Mesodermal cell (in vitro differentiated cells): ENCODE measurements around the gene COL4A5.

Source experiments
- H3K27ac ChIP-seq: 2 replicates; pipeline ENCODE4 v1.7.0; 2013; ENCODE audit warnings: mild to moderate bottlenecking, low read depth, low read length, moderate library complexity; ENCODE audit not compliant: severe bottlenecking
- H3K36me3 ChIP-seq: 2 replicates; pipeline ENCODE4 v1.7.1; 2013; ENCODE audit warnings: mild to moderate bottlenecking, low read length, moderate library complexity; ENCODE audit not compliant: control insufficient read depth, insufficient read depth
- H3K4me1 ChIP-seq: one replicate; pipeline ENCODE4 v1.7.1; 2013; ENCODE audit warnings: mild to moderate bottlenecking, low read length; ENCODE audit not compliant: insufficient read depth, control insufficient read depth, poor library complexity, severe bottlenecking
- H3K4me3 ChIP-seq: 2 replicates; pipeline ENCODE4 v1.7.0; 2013; ENCODE audit warnings: low read length, control low read depth, mild to moderate bottlenecking; ENCODE audit not compliant: insufficient read depth, poor library complexity, severe bottlenecking; ENCODE audit errors: extremely low read depth
- H3K9me3 ChIP-seq: 2 replicates; pipeline ENCODE4 v1.7.1; 2013; ENCODE audit warnings: mild to moderate bottlenecking, low read length, moderate library complexity; ENCODE audit not compliant: control insufficient read depth
- WGBS, 2 experiments: methylation state at CpG; one replicate each; pipeline ENCODE4 v1.1.5; 2013; ENCODE audit warnings: missing lambda C conversion rate in 2 of 2; ENCODE audit not compliant: insufficient coverage in 2 of 2; 5-methylcytosine and 5-hydroxymethylcytosine counted together

The COL4A5 gene

DNA sequence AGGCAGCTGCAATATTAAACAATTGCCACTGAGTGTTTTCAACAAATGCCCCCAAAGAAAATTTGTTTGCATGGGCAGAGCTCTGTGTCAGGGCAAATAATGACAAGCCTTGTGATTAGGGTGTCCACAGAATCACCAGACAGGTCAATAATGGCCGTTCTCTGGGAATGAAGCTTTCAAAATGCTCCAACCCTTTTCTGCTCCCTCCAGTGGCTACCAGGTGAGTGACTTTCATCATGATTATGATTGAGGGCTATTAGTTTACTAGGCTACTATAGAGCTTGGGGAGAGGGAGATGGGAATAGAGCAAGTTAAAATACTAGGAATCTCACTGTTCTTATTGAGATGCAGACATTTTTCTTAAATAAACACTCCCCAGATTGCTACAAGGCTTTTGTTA, 273.2 kb downstream of the COL4A5 start:
- Histone ChIP-seq H3K27ac (no peak overlapping the region), H3K4me1 (no peaks in the 10 kb centered on the region), H3K9me3 (peaks cover 4% of the 10 kb centered on the region), H3K4me3 (no peak overlapping the region), H3K36me3 (no peaks in the 10 kb centered on the region)
- WGBS, 2 experiments, result no CpG with 5 or more reads among the region's 1 CpG

DNA sequence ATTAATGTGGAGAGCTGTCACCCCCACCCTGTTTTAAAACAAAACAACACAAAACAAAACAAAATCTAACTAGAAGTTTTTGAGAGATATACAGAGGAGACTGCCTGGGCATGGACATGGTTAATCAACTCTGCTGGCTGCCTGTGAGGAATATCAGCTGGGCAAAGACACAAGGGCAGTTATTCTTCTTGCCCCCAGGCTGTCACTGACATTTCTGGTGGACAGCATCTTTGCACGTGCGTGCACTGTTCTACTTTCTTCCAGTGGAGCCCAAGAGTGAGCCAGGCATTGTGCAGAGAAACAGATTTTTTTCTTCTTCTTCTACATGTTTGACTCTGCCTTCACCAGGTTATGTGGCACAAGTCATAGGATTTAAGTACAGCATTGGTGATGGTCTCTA, 282.9 kb downstream of the COL4A5 start:
- Histone ChIP-seq H3K9me3 (no peaks in the 10 kb centered on the region), H3K4me1 (no peaks in the 10 kb centered on the region), H3K4me3 (no peak overlapping the region), H3K27ac (no peak overlapping the region), H3K36me3 (no peaks in the 10 kb centered on the region)
- WGBS, 2 experiments, result 100% methylated on average over 2 of the region's 2 CpGs; no CpG with 5 or more reads in 1 of the 2 experiments

DNA sequence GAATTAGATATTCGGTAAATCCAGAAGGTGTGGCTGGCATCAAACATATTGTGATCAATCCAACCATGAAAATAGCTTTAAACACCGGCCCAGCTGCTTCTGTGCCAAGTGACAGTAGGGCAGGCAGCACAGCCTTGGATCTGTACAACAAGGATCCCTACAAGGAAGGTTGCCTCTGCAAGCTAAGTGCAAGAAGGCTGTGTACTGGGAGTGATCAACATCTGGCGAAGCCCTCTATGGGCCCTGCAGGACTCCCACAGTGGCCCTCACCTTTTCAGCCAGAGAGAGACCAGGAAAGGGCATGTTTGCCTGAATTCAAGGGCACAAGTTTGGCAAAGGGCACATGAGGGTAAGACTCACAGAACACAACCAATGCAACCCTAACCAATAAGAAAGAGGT, 287.1 kb downstream of the COL4A5 start:
- no peak overlapping the region for H3K4me3 ChIP-seq
- no peaks in the 10 kb centered on the region for H3K9me3 ChIP-seq
- H3K4me1 ChIP-seq, result peaks cover 2% of the 10 kb centered on the region
- no peak overlapping the region for H3K27ac ChIP-seq
- H3K36me3 ChIP-seq, result no peaks in the 10 kb centered on the region
- WGBS, 2 experiments, result 83 to 100% methylated on average over 1 to 2 of the region's 3 CpGs

DNA sequence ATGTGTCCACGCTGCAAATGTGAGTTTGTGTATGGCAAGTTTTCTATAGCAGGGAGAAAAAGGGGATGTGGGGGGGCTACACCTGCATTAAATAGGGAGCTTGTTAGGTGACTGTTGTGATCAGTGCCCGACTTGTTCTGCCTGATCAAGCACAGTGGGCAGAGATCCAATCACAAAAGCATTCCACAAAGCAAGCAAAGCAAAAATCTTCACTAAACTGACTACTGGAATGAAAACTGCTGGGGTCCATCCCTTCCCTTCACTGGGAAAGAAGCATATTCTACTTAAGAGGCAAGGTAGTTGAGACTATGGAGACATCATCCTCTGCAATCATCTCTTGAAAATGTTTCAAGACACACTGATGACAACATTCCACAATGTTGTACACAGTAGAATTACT, 291.5 kb downstream of the COL4A5 start:
- Histone ChIP-seq H3K27ac (no peak overlapping the region), H3K4me1 (peaks cover 2% of the 10 kb centered on the region), H3K9me3 (no peaks in the 10 kb centered on the region), H3K36me3 (no peaks in the 10 kb centered on the region), H3K4me3 (no peak overlapping the region)
- no CpG with 5 or more reads among the region's 2 CpGs for WGBS, 2 experiments

DNA sequence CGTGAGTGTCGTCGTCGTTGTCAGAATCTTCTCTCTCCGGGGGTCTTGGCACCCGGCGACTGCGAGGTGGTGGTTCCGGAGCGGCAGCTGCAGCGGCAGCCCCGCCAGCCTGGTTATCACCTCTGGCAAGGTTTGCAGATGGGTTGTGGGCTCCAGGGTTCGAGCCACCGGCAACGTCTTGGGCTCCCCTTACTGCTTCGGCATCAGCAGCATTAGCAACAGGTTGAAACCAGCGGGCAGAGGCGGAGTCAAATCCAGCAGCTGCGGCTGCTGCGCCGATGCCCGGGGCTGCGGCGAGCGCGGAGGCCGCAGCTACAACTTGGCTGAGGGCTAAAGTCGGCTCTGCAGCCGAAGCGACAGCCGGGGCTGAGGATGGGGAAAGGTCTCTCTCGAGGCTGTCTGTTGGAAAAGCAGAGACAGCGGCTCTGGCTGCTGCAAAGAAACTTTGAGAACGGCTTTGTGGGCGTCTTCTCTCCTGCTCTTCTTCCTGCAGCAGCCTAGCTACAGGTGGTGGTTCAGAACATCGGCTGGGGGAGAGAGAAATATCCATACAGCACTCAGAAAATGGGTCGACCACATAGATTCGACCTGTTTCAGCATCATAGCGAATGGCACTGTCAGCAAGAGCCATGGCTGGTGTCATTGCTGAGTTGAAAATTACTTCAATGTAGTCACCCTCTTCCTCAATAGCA, 293.1 kb downstream of the COL4A5 start:
- 1 to 20% methylated on average over 1 to 17 of the region's 39 CpGs for WGBS, 2 experiments
- H3K36me3 ChIP-seq, result no peaks in the 10 kb centered on the region
- peaks cover 2% of the 10 kb centered on the region for H3K4me1 ChIP-seq
- peak overlapping the region; percentile 16 for H3K4me3 ChIP-seq
- H3K9me3 ChIP-seq, result no peaks in the 10 kb centered on the region
- H3K27ac ChIP-seq, result no peak overlapping the region

DNA sequence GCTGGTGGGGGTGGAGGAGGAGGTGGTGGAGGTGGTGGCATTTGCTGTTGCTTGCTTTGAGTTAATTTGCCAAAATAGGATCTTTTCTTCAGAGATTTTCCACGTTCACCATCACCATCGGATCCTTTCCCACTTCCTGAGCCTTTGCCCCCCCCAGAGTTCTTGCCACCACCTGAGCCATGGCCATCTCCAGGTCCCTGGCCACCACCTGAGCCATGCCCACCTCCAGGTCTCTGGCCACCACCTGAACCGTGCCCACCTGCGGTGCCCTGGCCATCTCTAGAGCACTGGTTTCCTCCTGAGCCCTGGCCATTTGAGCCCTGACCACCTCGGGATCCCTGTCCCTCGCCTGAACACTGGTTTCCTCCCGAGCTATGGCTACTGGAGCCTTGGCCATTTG, 294.8 kb downstream of the COL4A5 start:
- 69 to 70% methylated on average over 4 to 5 of the region's 7 CpGs for WGBS, 2 experiments
- H3K4me3 ChIP-seq, result peak overlapping the region; percentile 43

DNA sequence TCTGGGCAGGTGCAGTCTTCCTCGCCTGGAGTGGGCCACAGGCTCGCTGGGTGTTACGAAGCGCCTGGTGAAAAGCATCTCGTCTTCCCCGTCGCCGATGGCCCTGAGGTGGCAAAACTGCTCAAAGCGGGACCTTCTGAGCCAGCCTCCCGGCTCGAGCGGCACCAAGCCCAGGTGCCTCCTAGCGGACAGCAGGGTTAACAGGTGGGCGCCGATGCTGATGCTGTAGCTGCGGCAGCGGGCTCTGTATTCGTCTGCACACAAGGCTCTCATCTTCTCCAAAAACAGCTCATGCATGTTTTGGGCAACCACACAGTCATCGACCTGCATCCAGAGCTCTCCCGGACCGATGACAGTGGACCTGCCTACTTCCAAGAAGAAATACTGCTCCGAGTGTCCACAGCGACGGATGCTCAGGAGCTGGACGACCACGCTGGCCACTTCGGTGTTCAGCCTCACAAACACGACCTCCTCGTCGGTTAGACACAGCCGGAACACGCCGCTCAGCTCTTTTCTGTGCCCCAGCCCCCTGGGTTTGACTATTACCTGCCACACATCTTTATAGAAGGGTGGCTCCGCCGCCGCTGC, 295.5 kb downstream of the COL4A5 start:
- H3K4me3 ChIP-seq, result peak overlapping the region; percentile 43
- H3K9me3 ChIP-seq, result no peaks in the 10 kb centered on the region
- no peaks in the 10 kb centered on the region for H3K36me3 ChIP-seq
- 1 to 8% methylated on average over 17 to 26 of the region's 36 CpGs for WGBS, 2 experiments
- peaks cover 2% of the 10 kb centered on the region for H3K4me1 ChIP-seq
- no peak overlapping the region for H3K27ac ChIP-seq

More for the DNA sequence above, 294.8 kb downstream of the COL4A5 start:
- no peaks in the 10 kb centered on the region for H3K36me3 ChIP-seq
- H3K9me3 ChIP-seq, result no peaks in the 10 kb centered on the region
- H3K4me1 ChIP-seq, result peaks cover 2% of the 10 kb centered on the region
- no peak overlapping the region for H3K27ac ChIP-seq

DNA sequence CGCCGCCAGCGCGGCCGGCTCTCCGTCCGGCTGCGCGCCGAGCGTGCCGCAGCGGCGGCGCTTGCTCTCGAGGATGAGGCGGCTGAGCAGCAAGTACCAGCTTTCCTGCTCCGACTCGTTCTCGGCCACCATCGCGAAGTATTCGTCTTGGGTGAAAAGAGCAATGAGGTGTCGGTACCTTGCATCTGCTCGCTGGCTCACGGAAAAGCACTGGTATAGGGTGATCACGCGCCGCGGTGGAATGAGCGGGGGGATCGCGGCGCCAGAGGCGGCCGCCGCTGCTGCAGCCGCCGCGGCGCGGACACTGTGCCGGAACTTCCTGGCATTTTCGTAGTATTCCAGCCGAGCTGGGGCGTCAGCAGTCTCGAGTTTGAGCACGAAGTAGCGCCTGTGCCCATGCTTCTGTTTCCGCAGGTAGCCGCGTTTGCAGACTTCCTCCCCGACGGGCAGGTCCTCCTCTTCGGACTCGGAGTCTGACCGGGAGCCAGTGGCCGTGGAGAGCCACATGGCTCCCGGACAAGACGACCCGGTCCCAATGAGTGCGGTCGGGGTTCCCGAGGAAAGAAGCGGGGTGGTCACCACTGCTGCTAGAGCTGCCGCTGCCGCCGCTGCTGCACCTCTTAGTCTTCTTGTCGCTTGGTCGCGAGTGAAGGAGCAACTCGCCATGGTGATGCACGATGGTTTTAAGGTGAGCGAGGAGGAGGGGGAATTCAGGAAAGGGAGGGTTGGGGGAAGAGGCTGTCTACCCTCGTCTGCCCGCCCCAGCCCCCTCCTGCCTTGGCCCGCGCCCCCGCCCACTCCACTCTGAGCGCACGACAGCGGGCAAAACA, 296.3 kb downstream of the COL4A5 start:
- H3K9me3 ChIP-seq, result no peaks in the 10 kb centered on the region
- H3K27ac ChIP-seq, result no peak overlapping the region
- no peaks in the 10 kb centered on the region for H3K36me3 ChIP-seq
- H3K4me3 ChIP-seq, result peak overlapping the region; percentile 43
- peaks cover 2% of the 10 kb centered on the region for H3K4me1 ChIP-seq
- WGBS, 2 experiments, result 0% methylated on average over 27 to 32 of the region's 82 CpGs

DNA sequence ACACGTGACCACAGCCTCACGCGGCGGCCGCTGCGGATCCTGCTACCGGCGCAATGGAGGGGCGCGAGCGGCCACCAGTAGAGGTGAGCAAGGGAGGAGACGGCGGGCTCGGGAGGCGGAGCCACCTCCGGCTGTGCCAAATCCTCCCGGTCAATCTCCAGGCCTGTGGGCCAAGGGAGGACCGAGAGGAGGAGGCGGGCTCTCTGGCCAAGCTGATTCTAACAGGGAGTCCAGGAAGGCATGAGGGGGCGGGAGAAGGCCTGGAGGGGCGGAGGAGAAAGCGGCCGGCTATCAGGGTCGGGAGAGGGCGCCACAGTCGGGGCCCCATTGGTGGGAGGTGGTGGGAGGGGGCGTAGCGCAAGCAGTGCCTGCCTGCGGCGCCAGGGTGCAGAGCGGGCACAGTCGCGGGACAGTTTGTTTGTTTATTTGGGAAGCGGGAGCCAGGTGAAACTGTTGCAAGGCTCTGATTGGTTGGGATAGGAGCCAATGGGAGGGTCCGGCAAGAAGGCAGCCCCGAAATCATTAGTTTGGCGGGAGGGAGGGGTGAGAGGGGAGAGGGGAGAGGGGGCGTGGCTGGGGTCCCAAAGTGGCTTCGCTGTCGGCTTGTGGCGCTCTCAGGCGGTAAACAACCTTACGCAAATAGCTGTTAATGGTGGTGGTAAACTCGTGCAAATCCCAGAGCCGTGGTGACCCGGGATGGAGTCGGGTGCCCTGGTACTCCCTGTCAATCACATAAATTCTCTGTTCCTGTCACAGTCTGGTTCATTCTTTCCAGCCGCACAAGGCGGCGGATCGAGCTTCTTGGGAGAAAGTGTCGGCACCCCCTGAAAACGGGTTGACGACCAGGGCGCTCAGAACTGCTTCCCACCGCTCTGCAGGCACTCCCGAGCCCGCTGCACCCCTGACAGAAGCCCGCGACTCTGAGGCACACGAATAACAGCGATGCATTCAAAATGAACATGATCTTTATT, 297.2 kb downstream of the COL4A5 start, which contains the start of gene IRS4:
IRS4 (minus strand) TSS at position 55 of the 971 bp plus-strand sequence.
- 1% methylated on average over 17 to 30 of the region's 62 CpGs for whole genome bisulfite sequencing, 2 experiments

DNA sequence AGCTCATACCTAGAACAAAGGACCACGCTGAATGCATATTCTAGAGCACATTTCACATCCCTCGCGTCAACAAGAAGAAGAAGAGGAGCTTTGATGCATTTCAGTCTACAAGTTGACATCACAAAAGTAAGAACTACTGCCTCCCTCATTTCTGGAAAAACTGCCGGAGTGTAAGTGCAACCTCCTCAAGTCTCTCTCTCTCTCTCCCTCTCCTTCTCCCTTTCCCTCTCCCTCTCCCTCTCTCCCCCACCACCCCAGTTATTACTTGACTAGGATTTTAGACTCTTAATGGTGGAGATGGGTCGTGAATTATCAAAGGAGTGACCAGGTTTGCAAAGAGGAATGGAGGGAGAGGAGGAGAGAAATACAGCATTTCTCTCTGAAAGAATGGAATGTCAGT, 298.1 kb downstream of the COL4A5 start:
- H3K4me1 ChIP-seq, result no peaks in the 10 kb centered on the region
- no peak overlapping the region for H3K27ac ChIP-seq
- H3K4me3 ChIP-seq, result peak overlapping the region; percentile 43
- no peaks in the 10 kb centered on the region for H3K9me3 ChIP-seq
- no peaks in the 10 kb centered on the region for H3K36me3 ChIP-seq
- WGBS, 2 experiments, result 13% methylated on average over 3 of the region's 5 CpGs; no CpG with 5 or more reads in 1 of the 2 experiments

More for the DNA sequence above, 297.2 kb downstream of the COL4A5 start, which contains the start of gene IRS4:
- H3K4me1 ChIP-seq, result peaks cover under 1% of the 10 kb centered on the region
- no peaks in the 10 kb centered on the region for H3K9me3 ChIP-seq
- no peak within 1 kb of the TSS for H3K27ac ChIP-seq
- peak within 1 kb of the TSS; percentile 43 for H3K4me3 ChIP-seq
- no peaks in the 10 kb centered on the region for H3K36me3 ChIP-seq
